Fibroblast of lung (primary cell): Measurements from ENCODE around the gene SSH2.

Experiments
- EZH2 ChIP-seq: IDR thresholded peaks from 2 replicates; pipeline ENCODE4 v1.5.1; 2012; ENCODE audit warnings: low read length, control low read depth, mild to moderate bottlenecking; ENCODE audit errors: missing control alignments
- TF ChIP-seq, protein P1 (sequence below), 2 donors: IDR thresholded peaks in 1 of 2; conservative IDR thresholded peaks in 1 of 2; 1 replicate in 1 of 2; 2 replicates in 1 of 2; pipeline ENCODE4 v1.5.1; 2011 to 2012; ENCODE audit warnings: low read length in 2 of 2, control low read depth in 1 of 2, inconsistent platforms in 1 of 2, low read depth in 1 of 2, mild to moderate bottlenecking in 1 of 2

DNA sequence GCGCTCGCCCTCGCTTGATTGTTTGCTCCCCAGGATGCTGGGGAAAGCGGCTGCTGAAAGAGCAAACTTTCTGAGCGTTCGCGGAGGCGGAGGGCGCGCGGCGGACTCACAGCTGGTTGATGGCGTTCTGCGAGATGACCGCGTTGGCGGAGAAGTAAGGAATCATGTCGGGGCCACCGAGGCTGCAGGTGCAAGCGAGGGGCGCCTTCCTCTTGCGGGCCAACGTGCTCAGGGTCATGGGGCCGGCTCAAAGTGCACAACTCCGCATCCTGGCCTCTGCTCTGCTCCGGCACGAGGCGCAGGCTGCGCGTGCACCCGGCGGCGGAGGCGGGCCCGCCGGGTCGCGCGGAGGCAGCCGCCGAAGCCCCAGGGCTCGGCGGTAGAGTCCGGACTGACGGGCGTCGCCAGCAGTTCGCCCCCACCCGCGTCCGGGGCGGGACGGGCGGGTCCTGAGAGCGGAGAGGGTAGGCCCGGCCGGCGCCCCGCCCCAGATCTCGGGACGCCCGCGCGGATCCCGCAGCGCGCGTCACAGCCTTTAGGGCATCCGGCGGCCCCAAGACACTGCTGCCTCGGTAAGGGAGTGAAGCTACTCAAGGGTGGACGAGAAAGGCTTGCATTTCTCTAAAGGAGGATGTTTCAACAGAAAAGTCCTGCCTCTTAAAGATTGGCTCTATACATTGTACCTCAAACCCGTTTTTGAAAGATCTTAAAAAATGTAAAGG lies 168.8 kb downstream of the SSH2 start:
- TF ChIP-seq, protein P1, sequence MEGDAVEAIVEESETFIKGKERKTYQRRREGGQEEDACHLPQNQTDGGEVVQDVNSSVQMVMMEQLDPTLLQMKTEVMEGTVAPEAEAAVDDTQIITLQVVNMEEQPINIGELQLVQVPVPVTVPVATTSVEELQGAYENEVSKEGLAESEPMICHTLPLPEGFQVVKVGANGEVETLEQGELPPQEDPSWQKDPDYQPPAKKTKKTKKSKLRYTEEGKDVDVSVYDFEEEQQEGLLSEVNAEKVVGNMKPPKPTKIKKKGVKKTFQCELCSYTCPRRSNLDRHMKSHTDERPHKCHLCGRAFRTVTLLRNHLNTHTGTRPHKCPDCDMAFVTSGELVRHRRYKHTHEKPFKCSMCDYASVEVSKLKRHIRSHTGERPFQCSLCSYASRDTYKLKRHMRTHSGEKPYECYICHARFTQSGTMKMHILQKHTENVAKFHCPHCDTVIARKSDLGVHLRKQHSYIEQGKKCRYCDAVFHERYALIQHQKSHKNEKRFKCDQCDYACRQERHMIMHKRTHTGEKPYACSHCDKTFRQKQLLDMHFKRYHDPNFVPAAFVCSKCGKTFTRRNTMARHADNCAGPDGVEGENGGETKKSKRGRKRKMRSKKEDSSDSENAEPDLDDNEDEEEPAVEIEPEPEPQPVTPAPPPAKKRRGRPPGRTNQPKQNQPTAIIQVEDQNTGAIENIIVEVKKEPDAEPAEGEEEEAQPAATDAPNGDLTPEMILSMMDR (conservative IDR thresholded peaks at IDR 0.05 in 1 of 2, IDR thresholded peaks at IDR 0.05 in 1 of 2; ENCODE audit: low read depth in 1 of 2, low read length in 2 of 2) = no peak
- TF ChIP-seq EZH2 = no peak
